ENCODE data around the gene VAMP2. TPM values are rescaled to one million over a fixed set of nuclear protein-coding genes. Genes with fewer than 3 reads are reported as not detected.

VAMP2 gene
- total and polyA plus RNA-seq, 4 donors: 4.2 to 25.9 (median 10.2) TPM

GRCh38 chr17:8118769-8119580, 43.8 kb downstream of the VAMP2 start:
- peak; percentile 80 for DNase-seq (ENCODE audit: low spot score)
- Histone ChIP-seq H3K36me3 (ENCODE audit: control insufficient read depth in 4 of 4, insufficient read depth in 3 of 4, low read depth in 1 of 4, low read length in 3 of 4) (no peaks in the 10 kb centered on the region), H3K4me3 (ENCODE audit: low read depth in 1 of 3, low read length in 3 of 3) (peak overlapping the region; percentile 34 to 43 (median 41)), H3K27me3 (ENCODE audit: control insufficient read depth in 4 of 4, insufficient read depth in 4 of 4, low read length in 3 of 4) (peaks cover 3 to 27% (median 7%) of the 10 kb centered on the region in 4 donors), H3K9ac (ENCODE audit: low read depth in 1 of 2, low read length in 2 of 2) (peak overlapping the region; percentile 36 to 75), H3K27ac (ENCODE audit: low read depth in 1 of 2, low read length in 2 of 2) (peak overlapping the region; percentile 34 to 59), H3K9me3 (ENCODE audit: control insufficient read depth in 4 of 4, low read length in 3 of 4) (no peaks in the 10 kb centered on the region), H3K4me1 (ENCODE audit: control insufficient read depth in 4 of 4, insufficient read depth in 4 of 4, low read length in 3 of 4) (peaks cover 21 to 56% (median 52%) of the 10 kb centered on the region in 4 donors)
- TF ChIP-seq NR2F2 (IDR thresholded peaks at IDR 0.05): no peak
- peak; percentile 68 to 70 for TF ChIP-seq RAD21 (IDR thresholded peaks at IDR 0.05)
- peak in 1 of 2 donors; percentile 8 for TF ChIP-seq JUND (IDR thresholded peaks at IDR 0.05)
- no peak for TF ChIP-seq MAX (IDR thresholded peaks at IDR 0.05)
- no peak for TF ChIP-seq EGR1 (IDR thresholded peaks at IDR 0.05; ENCODE audit: low read depth in 2 of 2)
- peak; percentile 25 for TF ChIP-seq HNF4G (IDR thresholded peaks at IDR 0.05)
- no peak for TF ChIP-seq TAF1 (conservative IDR thresholded peaks at IDR 0.05)
- no peak for TF ChIP-seq GABPA (IDR thresholded peaks at IDR 0.05 in 1 of 2, conservative IDR thresholded peaks at IDR 0.05 in 1 of 2)
- TF ChIP-seq, protein P1, sequence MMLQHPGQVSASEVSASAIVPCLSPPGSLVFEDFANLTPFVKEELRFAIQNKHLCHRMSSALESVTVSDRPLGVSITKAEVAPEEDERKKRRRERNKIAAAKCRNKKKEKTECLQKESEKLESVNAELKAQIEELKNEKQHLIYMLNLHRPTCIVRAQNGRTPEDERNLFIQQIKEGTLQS (IDR thresholded peaks at IDR 0.05): peak; percentile 100
- no peak for TF ChIP-seq ZBTB33 (IDR thresholded peaks at IDR 0.05)
- no peak for TF ChIP-seq FOXA1 (IDR thresholded peaks at IDR 0.05)
- peak; percentile 56 for TF ChIP-seq YY1 (IDR thresholded peaks at IDR 0.05)
- TF ChIP-seq CTCF (IDR thresholded peaks at IDR 0.05; ENCODE audit: low read depth, low read length, missing input control): peak; percentile 69
- no peak for TF ChIP-seq FOXA2 (IDR thresholded peaks at IDR 0.05)
- TF ChIP-seq HNF4A (conservative IDR thresholded peaks at IDR 0.05): peak; percentile 55 to 74
- TF ChIP-seq SP1 (IDR thresholded peaks at IDR 0.05): peak; percentile 27
- TF ChIP-seq REST (IDR thresholded peaks at IDR 0.05): peak; percentile 21
- TF ChIP-seq RXRA (IDR thresholded peaks at IDR 0.05): no peak
- WGBS: under 1% methylated on average over 38 of the region's 38 CpGs
